Measurements from ENCODE around the gene TMEM59L.

- TF ChIP-seq CTCF (conservative IDR thresholded peaks at IDR 0.05 in 1 of 2, IDR thresholded peaks at IDR 0.05 in 1 of 2; ENCODE audit: low read depth in 1 of 2, low read length in 2 of 2) (no peak), EZH2 (IDR thresholded peaks at IDR 0.05; ENCODE audit: low read length, missing control alignments) (no peak)
Observed at GRCh38 chr19:18586306-18586705, 26.4 kb upstream of the TMEM59L start.

All from fibroblast of lung (primary cell).